HG03571 (cell line): ENCODE results near the gene RAMP1.

Experiments
- ATAC-seq: cut with Tn5 transposase; IDR thresholded peaks from one replicate; pipeline ENCODE4 v1.9.1; 2021; ENCODE audit not compliant: unreplicated experiment

The RAMP1 gene

DNA sequence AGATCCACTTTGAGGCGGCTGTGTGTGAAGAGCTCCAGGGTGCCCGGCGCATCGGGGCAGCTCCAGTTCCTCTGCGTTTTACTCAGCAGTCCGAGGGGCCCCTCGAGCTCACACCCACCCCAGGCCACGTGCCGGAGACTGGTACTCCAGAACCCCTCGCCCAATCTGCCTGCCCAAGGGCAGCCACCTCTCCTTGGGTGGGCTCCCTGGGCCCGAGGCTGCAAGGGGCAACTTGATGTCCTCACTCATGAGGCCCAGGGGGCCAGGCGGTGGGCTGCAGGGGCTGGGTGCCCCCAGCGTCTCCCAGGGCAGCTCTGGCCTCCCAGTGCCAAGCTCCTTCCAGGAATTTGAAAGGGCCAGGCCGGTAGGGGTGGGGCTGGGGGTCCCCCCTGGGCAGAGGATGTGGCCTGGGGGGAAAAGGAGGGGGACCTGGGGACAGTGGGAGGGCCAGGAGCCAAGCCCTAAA is 16.7 kb downstream of the RAMP1 start:
- ATAC-seq = no peak

DNA sequence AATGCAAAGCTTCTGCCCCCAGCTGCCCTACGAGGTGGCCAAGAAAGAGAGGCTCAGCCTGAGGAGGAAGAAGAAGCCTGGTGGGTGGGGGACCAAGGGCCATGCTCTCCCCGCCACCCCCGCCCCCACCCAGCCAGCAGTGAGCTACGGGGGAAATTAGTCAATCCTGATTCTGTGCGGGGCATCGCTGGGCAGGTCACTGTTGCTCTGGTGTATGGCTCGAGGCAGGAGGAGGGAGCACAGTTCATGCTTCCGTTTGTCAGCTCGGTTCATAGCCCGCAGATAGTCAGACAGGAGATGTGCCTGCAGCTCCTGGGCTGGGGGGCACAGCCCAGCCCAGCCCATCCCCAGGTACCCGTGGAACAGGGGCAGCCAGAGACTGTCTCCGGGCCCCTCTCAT is 17.1 kb downstream of the RAMP1 start:
- ATAC-seq = no peak

DNA sequence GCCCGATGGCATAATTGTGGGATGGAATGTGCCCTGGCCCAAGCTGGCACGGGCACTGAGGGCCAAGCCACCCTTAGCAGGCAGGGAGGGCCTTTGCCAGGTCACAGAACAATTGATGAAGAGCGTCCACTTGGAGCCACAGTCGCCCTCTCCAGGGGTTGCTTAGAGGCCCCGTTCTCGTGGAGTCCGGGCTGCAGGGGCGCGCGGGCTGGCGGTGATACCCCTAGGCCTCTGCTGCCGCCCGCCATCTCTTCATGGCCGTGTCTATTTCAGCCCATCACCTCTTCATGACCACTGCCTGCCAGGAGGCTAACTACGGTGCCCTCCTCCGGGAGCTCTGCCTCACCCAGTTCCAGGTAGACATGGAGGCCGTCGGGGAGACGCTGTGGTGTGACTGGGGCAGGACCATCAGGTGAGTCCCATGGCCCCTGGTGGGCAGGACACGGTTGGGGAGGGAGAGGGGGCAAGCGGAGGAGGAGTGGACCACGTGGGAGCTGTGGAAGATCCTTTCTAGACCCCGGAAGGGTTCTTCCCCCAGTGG is 17.6 kb downstream of the RAMP1 start:
- ATAC-seq = no peak

DNA sequence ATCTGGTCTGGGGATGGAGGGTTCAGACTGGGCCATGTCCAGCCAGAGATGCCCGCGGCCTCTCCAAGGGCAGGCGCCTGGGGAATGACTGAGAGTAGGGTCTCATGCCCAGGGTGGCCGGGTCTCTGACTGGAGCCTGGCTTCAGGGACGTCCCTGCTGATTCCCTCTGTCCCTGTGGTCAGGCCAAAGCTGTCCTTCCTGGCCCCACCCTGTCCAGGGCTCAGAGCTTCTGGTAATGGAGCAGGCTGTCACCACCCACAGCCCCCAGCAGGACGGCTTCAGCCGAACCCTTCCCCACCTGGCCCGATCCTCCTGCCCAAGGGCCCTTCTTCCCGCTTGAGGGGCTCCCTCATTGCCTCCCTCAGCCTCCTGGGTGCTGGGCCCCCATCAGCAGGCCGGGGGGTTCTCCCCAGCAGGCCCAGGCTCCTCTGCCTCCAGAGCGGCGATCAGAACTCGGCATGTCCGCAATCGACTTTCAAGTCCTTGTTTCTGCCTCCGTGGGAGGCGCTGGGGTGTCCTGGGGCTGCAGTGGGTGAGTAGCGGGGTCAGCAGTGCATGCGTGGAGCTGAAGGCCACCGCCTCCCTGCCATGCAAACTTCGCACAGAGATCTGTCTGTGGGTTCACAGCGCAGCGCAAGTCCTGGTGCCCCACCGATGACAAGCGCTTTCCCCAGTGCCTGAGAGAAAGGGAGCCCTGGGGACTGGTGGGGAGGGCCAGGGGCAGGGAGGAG is 18.3 kb downstream of the RAMP1 start:
- ATAC-seq = no peak

DNA sequence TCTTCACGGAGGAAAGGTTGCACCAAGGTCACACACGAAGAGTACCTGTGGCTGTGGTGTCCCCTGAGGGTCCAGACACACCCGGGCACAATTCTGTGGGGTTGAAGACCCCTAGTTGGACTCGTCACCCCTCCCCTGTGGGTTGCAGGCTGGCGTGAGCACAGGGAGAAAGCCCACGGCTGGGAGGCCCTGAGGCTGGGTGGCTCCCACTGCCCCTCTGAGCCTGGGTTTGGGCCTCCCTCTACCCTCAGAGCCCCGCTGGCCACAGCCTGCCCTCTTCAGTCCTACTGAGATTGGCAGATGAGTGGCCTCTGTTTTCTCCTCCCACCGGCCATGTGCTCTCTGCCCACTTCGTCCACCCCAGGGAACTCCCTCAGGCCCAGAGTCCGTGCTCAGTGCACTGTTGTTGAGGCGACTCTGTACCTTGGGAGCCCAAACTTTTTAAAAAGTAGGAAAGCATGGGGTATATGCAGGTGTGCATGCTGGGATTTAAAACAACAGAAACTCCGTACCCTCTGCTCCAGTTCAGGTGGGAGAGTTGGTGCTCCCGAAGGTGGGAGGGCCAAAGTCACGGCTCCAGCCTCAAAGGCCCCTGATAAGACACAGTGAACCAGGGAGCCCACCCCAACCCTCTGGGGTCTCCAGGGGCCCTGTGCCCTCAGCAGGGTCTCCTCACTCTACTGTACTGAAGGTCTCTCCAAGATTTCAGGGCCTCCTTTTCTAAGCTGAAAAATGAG is 19.1 kb downstream of the RAMP1 start:
- no peak for ATAC-seq

DNA sequence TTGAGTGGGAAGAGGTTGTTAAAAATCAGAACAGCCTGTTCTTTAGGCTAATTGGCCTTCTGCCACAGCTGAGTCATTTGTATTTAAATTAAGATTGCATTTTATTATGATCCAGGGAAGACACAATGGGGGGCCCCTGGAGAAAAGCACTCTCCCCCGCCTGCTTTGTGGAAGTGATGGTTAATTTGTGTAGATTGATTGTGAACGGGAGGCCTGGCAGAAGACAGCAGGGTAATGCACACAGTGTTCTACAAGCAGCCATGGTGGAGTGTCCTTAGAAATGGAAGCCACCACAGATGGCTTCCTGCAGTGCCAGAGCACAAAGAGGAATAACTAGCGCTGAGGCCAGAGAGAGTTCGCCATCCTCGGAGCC is 19.6 kb downstream of the RAMP1 start:
- ATAC-seq = no peak

DNA sequence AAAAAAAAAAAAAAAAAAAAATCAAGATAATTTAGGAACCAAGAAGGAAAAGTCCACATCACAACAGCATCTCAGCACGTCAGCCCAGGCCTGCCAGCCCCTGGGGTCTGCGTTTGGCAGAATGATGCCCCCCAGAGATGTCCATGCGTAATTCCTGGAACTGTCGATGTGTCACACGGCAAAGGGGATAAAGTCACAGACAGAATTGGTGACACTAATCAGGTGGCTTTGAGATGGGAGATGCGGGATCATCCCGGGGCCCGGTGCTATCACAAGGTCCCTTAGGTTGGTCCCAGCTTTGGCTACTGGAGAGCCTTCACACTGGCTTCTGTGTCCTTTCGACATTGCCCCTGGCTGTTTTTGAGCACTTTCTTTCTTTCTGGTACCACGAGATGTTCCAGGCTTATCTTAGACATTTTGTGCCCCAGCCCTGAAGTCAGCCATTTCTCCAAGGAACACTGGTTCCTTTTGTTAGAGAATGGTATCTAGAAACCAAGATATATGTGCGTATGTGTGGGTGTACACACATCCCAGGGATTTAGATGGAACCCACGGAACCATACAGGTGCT is 20.7 kb downstream of the RAMP1 start:
- no peak for ATAC-seq

DNA sequence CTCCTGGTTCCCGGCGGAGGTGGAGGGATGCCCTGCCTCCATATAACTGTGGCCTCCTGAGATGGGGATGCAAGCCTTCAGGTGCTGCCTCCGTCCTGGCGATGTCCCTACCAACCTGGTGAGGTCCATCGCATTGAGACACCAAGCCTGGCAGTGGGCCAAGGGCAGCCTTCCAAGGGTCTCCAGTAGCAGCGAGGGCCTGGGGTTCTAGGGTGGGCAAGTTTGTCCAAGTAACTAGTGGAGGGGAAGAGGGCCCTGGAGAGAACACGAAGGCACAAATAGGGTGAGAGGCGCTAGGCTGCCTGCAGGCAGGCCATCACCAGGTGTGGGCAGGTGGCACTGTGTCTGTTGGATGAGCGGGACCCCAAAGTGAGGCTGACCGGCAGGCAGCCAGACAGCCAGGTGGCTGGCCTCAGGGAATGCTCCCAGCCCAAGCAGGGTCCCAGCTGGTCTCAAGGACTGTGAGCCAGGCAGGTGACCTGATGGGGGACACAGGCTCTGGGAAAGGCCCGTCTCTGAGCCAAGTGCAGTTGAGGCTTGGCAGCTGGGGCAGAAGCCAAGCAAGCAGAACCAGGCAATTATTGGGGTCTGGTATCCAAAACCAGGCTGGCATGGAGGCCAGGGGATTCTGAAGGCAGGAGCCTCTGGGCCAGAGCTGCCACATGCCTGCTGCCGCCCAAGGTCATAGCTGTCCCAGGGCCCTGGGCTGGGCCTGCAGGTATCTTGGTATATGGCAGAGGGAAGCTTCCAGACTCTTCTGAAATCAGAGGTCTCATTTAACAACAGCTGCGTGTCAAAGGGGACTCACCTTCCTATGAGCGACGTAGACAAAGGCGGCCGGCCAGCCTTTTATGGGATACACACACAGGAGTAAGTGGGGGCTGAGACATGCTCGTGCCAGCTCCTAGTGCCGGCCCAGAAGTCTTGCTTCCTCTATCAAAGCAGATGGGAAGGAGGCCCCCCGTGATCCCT is 23.4 kb downstream of the RAMP1 start:
- no peak for ATAC-seq

DNA sequence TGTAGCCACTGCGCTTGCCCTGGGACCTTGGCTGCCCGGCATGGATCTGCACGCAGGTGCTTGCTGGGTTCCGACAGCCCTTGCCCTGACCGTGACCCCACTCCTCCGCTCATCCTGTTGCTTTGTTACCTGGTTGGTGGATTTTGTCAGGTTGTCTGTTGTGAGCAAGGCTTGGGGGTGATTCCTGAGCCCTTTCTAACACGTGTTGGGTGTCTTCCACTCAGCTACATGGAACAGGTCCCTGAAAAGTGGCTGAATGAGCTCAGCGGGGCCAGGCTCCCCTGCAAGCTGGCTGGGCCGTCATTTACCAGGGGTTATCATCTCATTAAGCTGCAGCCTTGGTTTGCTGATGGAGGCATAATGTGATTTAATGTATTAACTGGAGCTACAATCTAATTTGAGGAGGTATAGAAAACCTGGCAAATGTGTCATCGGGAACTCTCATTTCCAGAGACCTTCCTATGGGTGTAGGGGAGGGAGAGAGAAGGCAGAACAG is 24.6 kb downstream of the RAMP1 start:
- no peak for ATAC-seq

DNA sequence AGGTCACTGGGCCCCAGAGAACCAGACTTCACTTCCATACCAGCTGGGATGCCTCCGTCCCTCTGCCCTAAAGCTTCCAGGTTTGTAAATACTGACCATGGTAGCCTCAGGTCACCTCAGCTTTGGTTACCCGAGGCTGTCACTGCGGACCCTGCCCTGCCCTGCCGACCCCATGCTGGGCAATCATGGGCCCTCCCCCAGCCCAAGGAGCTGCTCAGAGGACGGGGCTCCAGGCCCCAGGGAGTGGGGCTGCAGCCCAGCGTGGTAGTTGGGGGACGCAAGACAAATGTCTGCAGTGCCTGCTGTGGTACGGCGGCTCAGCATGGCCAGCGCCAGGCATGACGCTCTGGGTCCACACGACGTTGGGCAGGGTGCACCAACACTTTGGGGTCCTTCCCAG is 25.3 kb downstream of the RAMP1 start:
- ATAC-seq = no peak

DNA sequence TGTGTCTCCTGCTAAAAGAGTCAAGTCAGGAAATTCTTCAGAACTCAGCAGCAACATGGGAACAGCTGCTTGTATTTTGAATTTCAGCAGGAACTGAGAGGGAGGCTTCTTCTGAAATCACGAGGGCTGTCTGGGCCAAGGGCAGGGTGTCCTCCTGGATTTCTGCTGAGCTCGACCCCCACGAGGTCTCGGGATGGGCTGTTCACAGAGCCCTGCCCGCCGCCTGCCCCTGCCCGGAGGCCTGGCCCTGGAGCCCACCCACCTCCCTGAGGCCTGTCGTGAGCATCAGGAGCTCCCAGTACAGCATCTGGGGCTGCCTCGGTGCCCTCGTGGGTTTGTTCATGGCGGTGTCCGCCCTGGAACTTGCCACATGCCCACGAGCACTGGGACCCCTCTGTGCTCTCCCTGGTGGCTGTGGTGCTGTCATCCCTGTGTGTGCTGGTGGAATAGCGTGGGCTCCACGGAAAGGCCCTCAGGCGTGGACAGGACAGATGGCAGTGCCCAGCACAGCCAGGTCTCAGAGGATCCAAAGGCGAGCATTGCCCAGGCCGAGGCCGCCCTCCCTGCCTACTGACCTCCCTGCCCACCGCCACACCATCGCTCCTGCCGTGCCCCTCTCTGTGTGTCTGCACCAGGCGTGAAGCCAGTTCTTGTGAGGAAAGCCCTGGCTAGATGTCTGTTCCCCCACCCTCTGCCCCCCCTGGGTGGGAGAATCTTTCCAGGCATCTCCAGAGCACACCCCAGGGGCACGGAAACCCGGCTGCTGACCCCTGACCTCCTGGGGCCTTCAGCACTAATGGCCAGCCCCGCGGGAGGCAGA is 25.9 kb downstream of the RAMP1 start:
- no peak for ATAC-seq

DNA sequence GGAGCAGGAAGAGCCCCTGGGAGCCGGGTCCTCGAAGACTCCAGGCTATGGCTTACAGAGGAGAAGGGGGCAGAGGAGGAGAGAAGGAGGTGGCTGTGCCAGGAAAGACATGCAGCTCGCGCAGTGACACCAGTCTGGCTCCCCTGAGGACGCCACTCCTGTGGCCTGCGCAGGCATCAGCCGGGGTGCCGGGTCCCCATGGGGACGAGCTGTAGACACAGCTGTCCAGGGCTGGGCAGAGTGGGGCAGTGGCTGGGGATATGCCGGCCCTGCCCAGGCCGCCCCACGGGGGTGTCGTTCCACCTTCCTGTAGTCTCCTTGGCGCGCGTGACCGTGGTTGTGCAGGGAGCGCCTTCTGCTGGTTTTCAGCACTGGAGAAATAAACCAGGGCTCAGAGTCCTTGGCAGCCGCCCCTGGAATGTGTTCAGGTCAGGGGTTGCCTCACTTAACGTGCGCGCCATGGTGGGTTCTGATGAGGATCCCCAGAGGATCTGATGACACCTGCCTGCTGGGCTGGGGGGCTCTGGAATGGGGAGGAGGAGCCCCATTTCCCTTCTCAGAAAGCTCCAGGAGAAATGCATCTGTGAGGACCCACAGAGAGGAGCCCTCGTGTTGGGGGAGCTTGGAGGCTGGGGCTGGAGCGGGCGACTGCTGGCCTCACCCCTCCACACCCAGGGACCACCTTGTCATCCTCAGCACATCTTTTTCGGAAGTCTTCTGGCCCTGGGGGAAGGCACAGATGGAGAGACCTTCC is 26.7 kb downstream of the RAMP1 start:
- no peak for ATAC-seq

DNA sequence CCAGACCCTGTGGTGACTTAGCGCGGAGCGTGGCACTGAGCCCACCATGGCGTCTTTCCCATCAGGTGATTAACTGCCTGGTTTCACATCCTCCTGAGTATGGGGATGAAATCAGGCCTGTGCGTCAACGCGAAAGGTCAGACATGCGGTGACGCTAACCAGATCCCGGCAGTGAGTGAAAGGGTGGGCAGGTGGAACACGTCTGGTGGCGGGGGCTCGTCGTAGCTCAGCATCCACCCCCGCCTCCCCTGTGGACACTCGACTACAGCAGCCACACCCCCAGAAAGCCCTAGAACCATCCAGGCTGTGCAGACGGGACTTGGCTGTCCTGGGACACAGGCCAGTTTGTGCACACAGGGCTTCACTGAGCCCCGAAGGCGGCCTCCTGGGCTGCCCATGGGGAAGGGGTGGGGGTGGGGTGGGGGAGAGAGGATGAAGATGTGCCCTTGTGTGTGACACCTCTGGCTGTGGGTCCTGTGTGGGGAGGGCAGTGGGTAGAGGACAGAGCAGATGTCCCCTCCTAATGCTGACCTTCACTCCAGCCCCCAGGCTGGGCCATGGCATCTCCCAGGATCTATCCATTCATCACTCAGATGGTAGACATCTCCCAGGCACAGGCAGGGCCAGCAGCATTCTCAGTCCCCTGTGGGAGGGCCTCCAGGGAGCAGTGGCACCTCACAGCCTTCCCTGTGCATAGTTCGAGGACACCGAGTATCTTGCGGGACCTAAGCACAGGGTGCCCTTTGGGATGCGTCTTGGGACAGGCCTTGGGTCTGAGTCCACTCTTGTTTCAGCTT is 27.5 kb downstream of the RAMP1 start:
- no peak for ATAC-seq

DNA sequence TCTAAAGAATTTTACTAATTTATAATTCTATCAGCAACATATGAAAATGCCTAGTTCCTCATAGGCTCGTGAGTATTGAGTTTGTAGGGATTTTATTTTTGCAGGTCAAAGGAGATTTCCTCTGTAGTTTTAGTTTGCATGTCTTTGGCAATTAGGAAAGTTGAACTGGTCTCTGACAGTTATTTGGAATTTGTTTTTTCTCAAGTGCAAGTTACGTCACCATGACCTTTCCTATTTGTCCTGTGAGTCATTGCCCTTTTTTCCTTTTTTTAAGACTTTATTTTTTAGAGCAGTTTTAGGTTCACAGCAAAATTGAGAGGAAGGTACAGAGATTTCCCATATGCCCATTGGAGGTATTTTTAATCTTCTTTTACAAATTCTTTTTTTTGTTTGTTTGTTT is 29.0 kb downstream of the RAMP1 start:
- ATAC-seq = no peak

DNA sequence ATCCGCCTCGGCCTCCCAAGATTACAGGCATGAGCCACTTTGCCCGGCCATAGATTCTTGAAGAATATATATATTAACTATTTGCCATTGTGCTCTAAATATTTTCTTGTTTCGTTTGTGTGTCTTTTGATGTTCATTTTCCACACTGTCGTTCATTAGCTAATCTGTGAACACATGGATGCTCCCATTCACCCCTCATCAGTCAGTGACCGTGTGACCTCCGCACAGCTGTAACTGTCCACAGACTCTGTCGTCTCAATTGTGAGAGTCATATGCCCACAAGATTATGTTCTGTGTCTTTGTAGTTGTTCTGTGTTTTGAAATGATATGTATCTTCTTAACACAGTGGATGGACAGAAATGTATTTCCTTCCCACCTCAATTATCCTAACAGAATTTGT is 29.6 kb downstream of the RAMP1 start:
- no peak for ATAC-seq

DNA sequence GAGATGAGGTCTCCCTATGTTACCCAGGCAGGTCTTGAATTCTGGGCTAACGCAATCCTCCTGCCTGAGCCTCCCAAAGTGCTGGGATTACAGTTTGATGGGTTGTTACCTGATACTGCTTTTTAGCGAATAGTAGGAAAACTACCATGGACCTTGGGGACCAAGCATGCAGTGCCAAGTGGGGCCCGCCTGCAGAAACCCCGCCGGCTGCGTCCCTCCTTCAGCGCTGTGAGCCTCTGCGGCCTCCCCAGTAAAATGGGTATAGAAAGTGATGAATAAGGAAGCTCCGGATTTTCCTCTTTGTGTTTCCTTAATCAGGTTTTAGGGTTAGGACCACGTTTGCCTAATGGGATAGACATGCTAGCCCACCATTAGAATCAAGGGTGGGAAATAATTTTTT is 30.4 kb downstream of the RAMP1 start:
- ATAC-seq = no peak

DNA sequence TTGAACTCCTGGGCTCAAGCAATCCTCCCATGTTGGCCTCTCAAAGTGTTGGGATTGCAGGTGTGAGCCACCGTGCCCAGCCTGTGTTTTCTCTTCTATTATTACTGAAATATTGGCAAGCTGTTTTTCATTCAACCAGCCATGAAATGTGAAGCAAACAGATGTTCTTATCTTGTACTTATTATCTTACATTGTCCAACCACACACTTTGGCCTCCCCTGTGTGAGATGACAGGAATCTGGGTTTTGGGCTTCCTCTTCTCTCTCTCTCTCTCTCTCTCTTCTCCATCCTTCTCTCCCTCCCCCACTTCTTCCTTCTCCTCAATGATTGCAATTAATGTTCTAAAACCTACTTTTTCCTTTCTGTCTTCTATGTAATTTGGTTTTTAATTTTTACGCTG is 33.1 kb downstream of the RAMP1 start:
- no peak for ATAC-seq

DNA sequence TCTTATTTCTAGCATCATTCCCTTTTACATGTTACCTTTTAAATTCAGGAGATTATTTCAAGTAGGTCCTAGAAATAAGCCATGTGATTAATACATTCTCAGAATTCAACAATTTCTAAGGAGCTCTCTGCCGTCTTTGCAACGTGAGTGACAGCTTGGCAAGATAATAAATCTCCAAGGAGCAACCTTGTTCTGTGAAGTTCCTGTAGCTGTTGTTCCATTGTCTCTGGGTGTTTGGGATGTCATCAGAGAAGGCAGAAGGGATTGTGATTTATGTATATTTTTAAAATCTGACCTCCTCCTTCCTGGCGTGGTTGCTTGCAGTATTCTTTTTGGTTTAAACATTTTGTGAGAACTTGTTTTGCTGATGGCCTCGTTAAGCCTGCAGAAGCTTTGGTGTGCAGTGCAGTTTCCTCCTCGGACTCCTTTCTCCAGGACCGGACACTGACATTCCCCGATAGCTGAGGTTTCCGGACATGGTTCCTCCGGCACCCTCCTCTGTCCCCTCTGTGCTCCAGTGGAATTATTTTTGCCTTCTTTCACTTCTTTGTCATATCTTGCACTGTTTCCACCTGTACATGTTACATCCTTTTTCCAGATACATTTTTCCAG is 33.7 kb downstream of the RAMP1 start:
- no peak for ATAC-seq
